Hematopoietic multipotent progenitor cell treated with erythropoietin and hydrocortisone succinate and interleukin-3 and kit ligand, for 17 days (in vitro differentiated cells): ENCODE results near the gene NFKBIZ.
"Not testable (repeated sequence)": the region's sequence is repeated elsewhere in the genome, so short reads cannot be mapped to it uniquely, and the experiment has no call there.

Source experiments
- DNase-seq: peaks from one replicate; pipeline ENCODE4 v3.0.0-alpha.2; 2015; ENCODE audit warnings: low spot score

The NFKBIZ gene

DNA sequence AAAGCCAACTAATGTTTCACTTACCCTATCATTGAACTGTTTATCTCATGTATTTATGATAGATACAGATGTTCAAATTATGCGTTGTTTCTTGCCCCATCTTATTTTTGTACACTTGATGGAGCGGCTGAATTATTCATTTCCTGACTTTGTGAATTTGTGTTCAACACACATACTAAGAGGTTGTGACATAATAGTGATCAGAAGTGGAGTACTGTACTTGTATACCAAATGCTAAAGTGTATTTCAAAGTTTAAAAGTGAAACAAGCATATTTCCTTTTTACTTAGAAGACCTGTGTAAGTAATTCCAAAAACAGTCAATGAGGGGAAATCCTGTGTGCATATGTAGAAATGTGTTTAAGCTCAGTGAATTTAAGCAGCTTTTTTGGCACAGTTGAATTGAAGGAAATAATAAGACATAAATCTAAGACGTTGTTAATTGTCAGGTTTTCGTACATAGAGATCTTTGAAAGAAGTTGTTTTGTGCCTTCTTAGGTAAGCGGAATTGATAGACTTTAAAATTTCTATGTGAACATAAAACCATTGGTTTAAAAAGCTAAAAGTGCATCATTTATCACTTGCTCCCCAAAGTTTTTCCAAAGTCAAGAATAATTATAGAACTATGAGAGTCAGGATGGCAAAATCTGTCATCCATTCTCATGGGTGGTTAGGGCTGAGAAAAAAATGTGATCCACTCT lies 1.9 kb downstream of the NFKBIZ start:
- DNase-seq: peak; percentile 37

- DNase-seq: no peak
Measured at GRCh38 chr3:101851850-101852714, 2.8 kb downstream of the NFKBIZ start.

- no peak for DNase-seq
Measured at GRCh38 chr3:101852983-101853840, 3.9 kb downstream of the NFKBIZ start.

GRCh38 chr3:101853982-101854381 lies 4.7 kb downstream of the NFKBIZ start:
- no peak for DNase-seq

GRCh38 chr3:101854608-101855304 lies 5.4 kb downstream of the NFKBIZ start:
- DNase-seq: no peak

DNA sequence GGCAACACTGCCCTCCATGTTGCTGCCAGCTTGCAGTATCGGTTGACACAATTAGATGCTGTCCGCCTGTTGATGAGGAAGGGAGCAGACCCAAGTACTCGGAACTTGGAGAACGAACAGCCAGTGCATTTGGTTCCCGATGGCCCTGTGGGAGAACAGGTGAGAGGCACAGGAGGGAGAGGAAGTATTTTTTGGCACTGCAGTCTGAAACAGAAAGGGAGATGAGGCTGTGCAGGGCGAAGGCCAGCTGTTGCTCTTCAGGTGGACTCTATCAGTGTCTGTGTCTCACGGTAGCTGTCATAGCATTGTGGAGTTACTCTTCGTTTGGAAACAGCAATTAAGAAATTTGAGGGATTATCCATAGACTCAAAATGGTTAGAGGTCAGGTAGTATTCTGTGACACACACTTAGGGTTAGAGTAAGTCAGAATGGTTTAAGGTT lies 8.0 kb downstream of the NFKBIZ start:
- no peak for DNase-seq

DNA sequence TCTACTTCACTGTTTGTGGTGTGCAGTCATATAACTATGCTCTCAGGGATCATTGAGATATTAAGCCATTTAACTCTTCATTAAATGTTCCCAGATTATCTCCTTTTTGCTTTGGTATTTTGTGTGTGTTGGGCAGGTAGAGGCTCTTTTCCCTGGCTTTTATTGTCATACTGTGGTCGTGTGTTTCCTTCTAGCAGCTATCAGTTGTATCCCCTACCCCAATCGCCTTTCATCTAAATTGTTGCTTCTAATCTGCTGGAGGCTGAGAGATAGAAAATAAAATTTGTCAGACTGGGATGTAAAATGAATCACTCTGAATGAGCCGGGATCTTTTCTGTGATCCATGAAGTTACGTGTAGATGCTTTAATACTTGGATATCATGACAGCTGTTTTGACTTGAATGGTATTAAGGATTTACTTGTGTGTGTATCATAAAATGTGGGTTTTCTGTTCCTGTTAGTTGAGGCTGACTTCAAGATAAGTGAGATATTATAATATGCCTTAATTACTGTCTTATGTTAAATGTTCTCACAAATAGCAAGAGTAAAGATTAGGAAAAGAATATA lies 9.2 kb downstream of the NFKBIZ start:
- DNase-seq: no peak

DNA sequence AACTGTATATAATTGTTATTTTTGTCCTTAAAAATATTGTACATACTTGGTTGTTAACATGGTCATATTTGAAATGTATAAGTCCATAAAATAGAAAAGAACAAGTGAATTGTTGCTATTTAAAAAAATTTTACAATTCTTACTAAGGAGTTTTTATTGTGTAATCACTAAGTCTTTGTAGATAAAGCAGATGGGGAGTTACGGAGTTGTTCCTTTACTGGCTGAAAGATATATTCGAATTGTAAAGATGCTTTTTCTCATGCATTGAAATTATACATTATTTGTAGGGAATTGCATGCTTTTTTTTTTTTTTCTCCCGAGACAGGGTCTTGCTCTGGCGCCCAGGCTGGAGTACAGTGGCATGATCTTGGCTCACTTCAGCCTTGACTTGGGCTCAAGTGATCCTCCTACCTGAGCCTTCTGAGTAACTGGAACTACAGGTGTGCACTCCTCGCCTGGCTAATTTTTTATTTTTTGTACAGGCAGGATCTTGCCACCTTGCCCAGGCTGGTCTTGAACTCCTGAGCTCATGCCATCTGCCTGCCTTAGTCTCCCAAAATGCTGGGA lies 10.7 kb downstream of the NFKBIZ start:
- DNase-seq: no peak

DNA sequence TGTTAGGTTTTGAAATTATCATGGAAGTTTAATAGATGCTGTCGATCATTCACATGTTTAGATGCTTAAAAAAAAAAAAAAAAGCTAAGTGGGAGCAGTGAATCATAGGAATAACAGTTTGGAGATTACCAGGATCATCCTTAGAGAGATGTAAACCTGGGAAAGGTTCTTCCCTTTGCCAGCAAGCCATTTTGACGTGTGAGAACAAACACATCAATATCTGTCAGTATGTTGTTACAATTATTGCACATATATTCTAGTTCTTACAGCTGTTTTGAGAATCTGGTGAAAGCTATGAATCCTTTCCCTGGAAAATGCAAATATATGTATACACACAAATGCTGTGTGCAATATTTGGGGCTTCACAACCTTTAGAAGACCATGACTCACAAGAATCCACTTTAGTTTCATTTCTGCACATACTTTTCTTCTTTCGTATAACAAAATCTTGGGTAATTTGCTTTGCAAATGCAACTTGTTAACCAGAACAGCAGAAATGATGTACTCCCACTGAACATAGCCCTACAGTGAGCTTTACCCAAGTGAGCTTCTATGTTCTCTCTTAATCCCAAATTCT lies 12.0 kb downstream of the NFKBIZ start:
- DNase-seq: no peak

GRCh38 chr3:101861789-101862415 lies 12.6 kb downstream of the NFKBIZ start:
- no peak for DNase-seq

GRCh38 chr3:101862416-101863165 lies 13.3 kb downstream of the NFKBIZ start:
- no peak for DNase-seq

- not testable (repeated sequence) for DNase-seq
Measured at GRCh38 chr3:101864926-101865325, 15.6 kb downstream of the NFKBIZ start.

GRCh38 chr3:101865751-101866509 lies 16.6 kb downstream of the NFKBIZ start:
- DNase-seq: no peak

- no peak for DNase-seq
Measured at GRCh38 chr3:101867511-101867910, 18.2 kb downstream of the NFKBIZ start.

GRCh38 chr3:101867996-101868395 lies 18.7 kb downstream of the NFKBIZ start:
- no peak for DNase-seq

- no peak for DNase-seq
Measured at GRCh38 chr3:101868534-101869464, 19.5 kb downstream of the NFKBIZ start.

GRCh38 chr3:101870138-101870537 lies 20.8 kb downstream of the NFKBIZ start:
- DNase-seq: no peak

DNA sequence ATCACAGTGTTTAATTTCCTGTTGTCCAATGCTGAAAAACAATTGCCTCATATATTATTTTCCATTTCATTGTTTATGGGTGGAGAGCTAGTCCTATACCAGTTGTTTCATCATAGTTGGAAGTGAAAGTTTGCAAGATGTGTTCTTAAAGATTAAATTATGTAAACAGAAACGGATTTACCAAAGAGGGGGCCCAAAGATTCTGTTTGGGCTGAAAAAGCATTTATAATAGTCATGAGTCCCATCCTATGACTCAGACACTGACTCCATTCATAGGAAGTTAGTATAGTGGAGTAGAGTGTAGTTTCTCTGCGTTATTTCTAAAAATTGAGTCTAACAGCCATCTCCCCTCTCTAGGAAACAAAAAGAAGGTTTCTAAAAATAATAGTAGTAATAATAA lies 24.3 kb downstream of the NFKBIZ start:
- DNase-seq: no peak
